Upper lobe of left lung (tissue), 4 donors: Measurements from ENCODE around the gene LYPD6B.

Experiments used
- CTCF ChIP-seq, 6 experiments: fragments of 450-650 bp in 4 of 6; fragments of 200-600 bp in 2 of 6; sonication (generic) in 2 of 6; IDR thresholded peaks; one replicate each; pipeline ENCODE4 v1.5.1; 2016 to 2019; ENCODE audit warnings: antibody characterized with exemption in 6 of 6
- EP300 ChIP-seq, 4 donors: sonication (generic); formaldehyde crosslinking; IDR thresholded peaks; one replicate each; pipeline ENCODE4 v1.5.1; 2017; ENCODE audit warnings: antibody characterized with exemption in 4 of 4, control low read depth in 2 of 4
- POLR2A ChIP-seq, 4 donors: fragments of 450-650 bp; IDR thresholded peaks; one replicate each; pipeline ENCODE4 v1.5.1; 2016 to 2017; ENCODE audit warnings: antibody characterized with exemption in 4 of 4, mild to moderate bottlenecking in 2 of 4
- POLR2AphosphoS5 ChIP-seq, 2 donors: sonication (generic); formaldehyde crosslinking; IDR thresholded peaks; one replicate each; pipeline ENCODE4 v1.5.1; 2017; ENCODE audit warnings: antibody characterized with exemption in 2 of 2

- TF ChIP-seq CTCF (IDR thresholded peaks at IDR 0.05) (no peak), POLR2AphosphoS5 (IDR thresholded peaks at IDR 0.05) (no peak), EP300 (IDR thresholded peaks at IDR 0.05) (no peak), POLR2A (IDR thresholded peaks at IDR 0.05) (no peak)
These were observed 102.5 kb downstream of the LYPD6B start for GRCh38 chr2:149141046-149141445.
